H9 (cell line): ENCODE data around the gene TPRX2. TPM values are rescaled to one million over a fixed set of nuclear protein-coding genes. Genes with fewer than 3 reads are reported as not detected.

Source experiments
- DNase-seq: peaks from one replicate; pipeline ENCODE4 v3.0.0-alpha.2; 2017
- H2AFZ ChIP-seq: one replicate; pipeline ENCODE4 v1.6.1; 2013; ENCODE audit warnings: mild to moderate bottlenecking, low read length, control low read depth, moderate library complexity
- H2AK5ac ChIP-seq: 2 replicates; pipeline ENCODE4 v1.6.1; 2013; ENCODE audit warnings: low read length, control low read depth, mixed read lengths; ENCODE audit not compliant: insufficient read length
- H2BK120ac ChIP-seq: one replicate; pipeline ENCODE4 v1.6.1; 2013; ENCODE audit warnings: low read depth, mild to moderate bottlenecking, low read length, control low read depth, inconsistent platforms; ENCODE audit not compliant: poor library complexity, severe bottlenecking
- H2BK12ac ChIP-seq: 2 replicates; pipeline ENCODE4 v1.6.1; 2013; ENCODE audit warnings: low read length, control low read depth, mixed read lengths, low read depth; ENCODE audit not compliant: insufficient read length
- H2BK15ac ChIP-seq: 2 replicates; pipeline ENCODE4 v1.6.1; 2013; ENCODE audit warnings: low read depth, low read length, control low read depth
- H2BK20ac ChIP-seq: one replicate; pipeline ENCODE4 v1.6.1; 2013; ENCODE audit warnings: low read depth, mild to moderate bottlenecking, low read length, control low read depth, inconsistent platforms; ENCODE audit not compliant: poor library complexity, severe bottlenecking
- H2BK5ac ChIP-seq: 2 replicates; pipeline ENCODE4 v1.6.1; 2013; ENCODE audit warnings: low read length, control low read depth, mixed read lengths; ENCODE audit not compliant: insufficient read length
- H3K14ac ChIP-seq: 2 replicates; pipeline ENCODE4 v1.6.1; 2013; ENCODE audit warnings: low read length, control low read depth; ENCODE audit not compliant: insufficient read depth
- H3K18ac ChIP-seq: 2 replicates; pipeline ENCODE4 v1.6.1; 2013; ENCODE audit warnings: low read depth, mild to moderate bottlenecking, mixed read lengths, low read length, control low read depth; ENCODE audit not compliant: insufficient read length
- H3K23ac ChIP-seq: 2 replicates; pipeline ENCODE4 v1.6.1; 2013; ENCODE audit warnings: low read length, control low read depth, mixed read lengths, low read depth; ENCODE audit not compliant: insufficient read length
- H3K23me2 ChIP-seq: 2 replicates; pipeline ENCODE4 v1.6.1; 2013; ENCODE audit warnings: low read depth, mild to moderate bottlenecking, mixed read lengths, low read length, control low read depth; ENCODE audit not compliant: insufficient read length, poor library complexity, severe bottlenecking
- H3K27ac ChIP-seq: 2 replicates; pipeline ENCODE4 v1.5.1; 2013; ENCODE audit warnings: low read length, control low read depth, mixed read lengths, low read depth; ENCODE audit not compliant: insufficient read length
- H3K27me3 ChIP-seq: 2 replicates; pipeline ENCODE4 v1.6.1; 2013; ENCODE audit warnings: low read length, control low read depth, inconsistent platforms; ENCODE audit not compliant: insufficient read depth
- H3K4ac ChIP-seq: 2 replicates; pipeline ENCODE4 v1.6.1; 2013; ENCODE audit warnings: low read depth, mild to moderate bottlenecking, control low read depth, inconsistent platforms, low read length, moderate library complexity
- H3K4me1 ChIP-seq: 2 replicates; pipeline ENCODE4 v1.6.1; 2013; ENCODE audit warnings: low read length, control low read depth, inconsistent platforms; ENCODE audit not compliant: insufficient read depth
- H3K4me2 ChIP-seq: 2 replicates; pipeline ENCODE4 v1.6.1; 2013; ENCODE audit warnings: low read length, control low read depth, mixed read lengths; ENCODE audit not compliant: insufficient read length, insufficient read depth
- H3K56ac ChIP-seq: 2 replicates; pipeline ENCODE4 v1.6.1; 2013; ENCODE audit warnings: low read depth, mild to moderate bottlenecking, mixed read lengths, low read length, control low read depth; ENCODE audit not compliant: insufficient read length
- H3K79me1 ChIP-seq: 2 replicates; pipeline ENCODE4 v1.6.1; 2013; ENCODE audit warnings: low read depth, mild to moderate bottlenecking, moderate library complexity, low read length, control low read depth, inconsistent platforms; ENCODE audit not compliant: insufficient read depth, poor library complexity, severe bottlenecking
- H3K79me2 ChIP-seq: 2 replicates; pipeline ENCODE4 v1.6.1; 2013; ENCODE audit warnings: low read length, control low read depth, inconsistent platforms; ENCODE audit not compliant: insufficient read depth
- H3K9ac ChIP-seq: 2 replicates; pipeline ENCODE4 v1.6.1; 2013; ENCODE audit warnings: low read length, control low read depth, mixed read lengths; ENCODE audit not compliant: insufficient read length; ENCODE audit errors: extremely low read depth
- H3K9me3 ChIP-seq: one replicate; pipeline ENCODE4 v1.6.1; 2013; ENCODE audit warnings: low read depth, low read length, inconsistent platforms; ENCODE audit not compliant: control insufficient read depth
- H3T11ph ChIP-seq: one replicate; pipeline ENCODE4 v1.6.1; 2013; ENCODE audit warnings: mild to moderate bottlenecking, low read length, control low read depth, inconsistent platforms
- H4K20me1 ChIP-seq: one replicate; pipeline ENCODE4 v1.6.1; 2013; ENCODE audit not compliant: control insufficient read depth, insufficient read length, insufficient read depth
- H4K5ac ChIP-seq: 2 replicates; pipeline ENCODE4 v1.6.1; 2013; ENCODE audit warnings: low read depth, mild to moderate bottlenecking, mixed read lengths, low read length, control low read depth; ENCODE audit not compliant: insufficient read length
- H4K8ac ChIP-seq: replicated peaks from 2 replicates; pipeline ENCODE4 v1.6.1; 2013; ENCODE audit warnings: low read length, control low read depth, mixed read lengths, low read depth; ENCODE audit not compliant: insufficient read length
- H4K91ac ChIP-seq: 2 replicates; pipeline ENCODE4 v1.6.1; 2013; ENCODE audit warnings: low read depth, mild to moderate bottlenecking, moderate library complexity, mixed read lengths, low read length, control low read depth; ENCODE audit not compliant: insufficient read length
- H3K27ac Mint-ChIP-seq, 3 experiments: 2 replicates in 2 of 3; 3 replicates in 1 of 3; pipeline ENCODE4 v1.8.0; 2020 to 2021; ENCODE audit warnings: mixed read lengths in 3 of 3, mild to moderate bottlenecking in 1 of 3, moderate library complexity in 1 of 3
- H3K27me3 Mint-ChIP-seq: 2 replicates; pipeline ENCODE4 v1.8.0; 2021; ENCODE audit warnings: low read depth, mild to moderate bottlenecking, moderate library complexity, mixed read lengths
- H3K36me3 Mint-ChIP-seq, 3 experiments: 2 replicates in 2 of 3; 3 replicates in 1 of 3; pipeline ENCODE4 v1.8.0; 2020 to 2021; ENCODE audit warnings: low read depth in 3 of 3, mixed read lengths in 3 of 3; ENCODE audit not compliant: insufficient read depth in 1 of 3
- H3K4me1 Mint-ChIP-seq, 2 experiments: 2 replicates each; pipeline ENCODE4 v1.8.0; 2020; ENCODE audit warnings: mixed read lengths in 2 of 2
- H3K4me3 Mint-ChIP-seq, 2 experiments: 2 replicates in 1 of 2; 3 replicates in 1 of 2; pipeline ENCODE4 v1.8.0; 2020 to 2021; ENCODE audit warnings: mild to moderate bottlenecking in 2 of 2, mixed read lengths in 2 of 2, moderate library complexity in 1 of 2
- H3K9me3 Mint-ChIP-seq, 2 experiments: 2 replicates in 1 of 2; 3 replicates in 1 of 2; pipeline ENCODE4 v1.8.0; 2020; ENCODE audit warnings: mild to moderate bottlenecking in 2 of 2, mixed read lengths in 2 of 2, moderate library complexity in 1 of 2
- WGBS: extraction: QIAGEN DNeasy Blood & Tissue Kit; methylation state at CpG from one replicate; pipeline ENCODE4 v1.1.7; 2013; ENCODE audit warnings: missing lambda C conversion rate, low lambda C conversion rate, mixed read lengths; ENCODE audit not compliant: insufficient read length; ENCODE audit errors: extremely low coverage; 5-methylcytosine and 5-hydroxymethylcytosine counted together
- total RNA-seq: library from RNA; stranded (reverse); gene quantifications from 2 replicates; pipeline ENCODE4 v1.2.1, GENCODE V29; 2021
- TF ChIP-seq, protein P1 (sequence below): fragments of 200-600 bp; sonication (generic); conservative IDR thresholded peaks from 3 replicates; pipeline ENCODE4 v1.8.0; 2021; ENCODE audit warnings: antibody characterized with exemption, mild to moderate bottlenecking

TPRX2 gene
- total RNA-seq, 1 experiment from 2014 or later, result not detected

DNA sequence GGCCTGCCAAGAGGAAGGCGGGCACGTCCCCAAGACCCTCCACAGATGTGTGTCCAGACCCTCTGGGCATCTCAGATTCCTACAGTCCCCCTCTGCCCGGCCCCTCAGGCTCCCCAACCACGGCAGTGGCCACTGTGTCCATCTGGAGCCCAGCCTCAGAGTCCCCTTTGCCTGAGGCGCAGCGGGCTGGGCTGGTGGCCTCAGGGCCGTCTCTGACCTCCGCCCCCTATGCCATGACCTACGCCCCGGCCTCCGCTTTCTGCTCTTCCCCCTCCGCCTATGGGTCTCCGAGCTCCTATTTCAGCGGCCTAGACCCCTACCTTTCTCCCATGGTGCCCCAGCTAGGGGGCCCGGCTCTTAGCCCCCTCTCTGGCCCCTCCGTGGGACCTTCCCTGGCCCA lies 19.6 kb upstream of the TPRX2 start:
- Histone ChIP-seq H3K79me2 (no peaks in the 10 kb centered on the region), H2AK5ac (no peak overlapping the region), H3K79me1 (no peaks in the 10 kb centered on the region), H3K4ac (no peak overlapping the region), H3K4me2 (no peak overlapping the region), H4K5ac (no peak overlapping the region), H2AFZ (no peak overlapping the region), H3K56ac (no peak overlapping the region), H3K9me3 (no peaks in the 10 kb centered on the region), H3K14ac (no peak overlapping the region), H4K20me1 (no peaks in the 10 kb centered on the region), H2BK120ac (no peak overlapping the region), H3K18ac (no peak overlapping the region), H3K23ac (no peak overlapping the region), H2BK15ac (no peak overlapping the region), H4K91ac (no peak overlapping the region), H3K9ac (no peak overlapping the region), H3K23me2 (no peaks in the 10 kb centered on the region), H3T11ph (no peak overlapping the region), H4K8ac (no peak overlapping the region), H2BK20ac (no peak overlapping the region), H3K4me1 (no peaks in the 10 kb centered on the region), H2BK12ac (no peak overlapping the region), H2BK5ac (no peak overlapping the region), H3K27ac (no peak overlapping the region), H3K27me3 (no peaks in the 10 kb centered on the region)
- no peak for DNase-seq
- no peaks in the 10 kb centered on the region for H3K9me3 Mint-ChIP-seq
- TF ChIP-seq, protein P1, sequence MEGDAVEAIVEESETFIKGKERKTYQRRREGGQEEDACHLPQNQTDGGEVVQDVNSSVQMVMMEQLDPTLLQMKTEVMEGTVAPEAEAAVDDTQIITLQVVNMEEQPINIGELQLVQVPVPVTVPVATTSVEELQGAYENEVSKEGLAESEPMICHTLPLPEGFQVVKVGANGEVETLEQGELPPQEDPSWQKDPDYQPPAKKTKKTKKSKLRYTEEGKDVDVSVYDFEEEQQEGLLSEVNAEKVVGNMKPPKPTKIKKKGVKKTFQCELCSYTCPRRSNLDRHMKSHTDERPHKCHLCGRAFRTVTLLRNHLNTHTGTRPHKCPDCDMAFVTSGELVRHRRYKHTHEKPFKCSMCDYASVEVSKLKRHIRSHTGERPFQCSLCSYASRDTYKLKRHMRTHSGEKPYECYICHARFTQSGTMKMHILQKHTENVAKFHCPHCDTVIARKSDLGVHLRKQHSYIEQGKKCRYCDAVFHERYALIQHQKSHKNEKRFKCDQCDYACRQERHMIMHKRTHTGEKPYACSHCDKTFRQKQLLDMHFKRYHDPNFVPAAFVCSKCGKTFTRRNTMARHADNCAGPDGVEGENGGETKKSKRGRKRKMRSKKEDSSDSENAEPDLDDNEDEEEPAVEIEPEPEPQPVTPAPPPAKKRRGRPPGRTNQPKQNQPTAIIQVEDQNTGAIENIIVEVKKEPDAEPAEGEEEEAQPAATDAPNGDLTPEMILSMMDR, result no peak
- no peak overlapping the region for H3K4me3 Mint-ChIP-seq
- H3K4me1 Mint-ChIP-seq, result peaks cover 19 to 22% of the 10 kb centered on the region in 2 experiments
- WGBS, result no CpG with 5 or more reads among the region's 16 CpGs
- no peaks in the 10 kb centered on the region; the same call in 1 of the 2 replicates for H3K27me3 Mint-ChIP-seq
- H3K36me3 Mint-ChIP-seq, result no peaks in the 10 kb centered on the region
- H3K27ac Mint-ChIP-seq, result no peak overlapping the region
